DND-41 (cell line): Measurements from ENCODE around the gene CLSTN2.

Experiments used
- ATAC-seq: fragments of 200-7000 bp; cut with Tn5 transposase; 3 replicates; pipeline ENCODE4 v1.9.1; 2021; ENCODE audit warnings: low read depth; ENCODE audit not compliant: insufficient read depth
- DNase-seq: peaks from one replicate; pipeline ENCODE4 v3.0.0-alpha.2; 2020
- H2AFZ ChIP-seq: 2 replicates; pipeline ENCODE4 v1.6.0; 2012; ENCODE audit warnings: low read depth, low read length
- H3K27ac ChIP-seq: 2 replicates; pipeline ENCODE4 v1.5.1; 2012; ENCODE audit warnings: low read length, inconsistent platforms
- H3K27me3 ChIP-seq: fragments of 200-600 bp; sonication (generic); 2 replicates; pipeline ENCODE4 v1.6.0; 2012; ENCODE audit warnings: low read length, mild to moderate bottlenecking, inconsistent platforms; ENCODE audit not compliant: insufficient read depth, poor library complexity
- H3K36me3 ChIP-seq: 2 replicates; pipeline ENCODE4 v1.5.1; 2012; ENCODE audit warnings: low read length, inconsistent platforms; ENCODE audit not compliant: insufficient read depth
- H3K4me1 ChIP-seq: 2 replicates; pipeline ENCODE4 v1.5.1; 2012; ENCODE audit warnings: mild to moderate bottlenecking, low read length; ENCODE audit not compliant: insufficient read depth
- H3K4me2 ChIP-seq: 2 replicates; pipeline ENCODE4 v1.6.0; 2012; ENCODE audit warnings: mild to moderate bottlenecking, moderate library complexity, low read length, inconsistent platforms; ENCODE audit not compliant: insufficient read depth
- H3K4me3 ChIP-seq, 2 experiments: fragments of 200-600 bp in 1 of 2; shearing (Covaris generic) in 1 of 2; 2 replicates each; pipeline ENCODE4 v1.5.1; 2012 to 2016; ENCODE audit warnings: inconsistent platforms in 2 of 2, low read length in 2 of 2, mild to moderate bottlenecking in 2 of 2, low read depth in 1 of 2, moderate library complexity in 1 of 2
- H3K79me2 ChIP-seq: 2 replicates; pipeline ENCODE4 v1.6.0; 2012; ENCODE audit warnings: low read length, inconsistent platforms; ENCODE audit not compliant: insufficient read depth
- H3K9ac ChIP-seq: 2 replicates; pipeline ENCODE4 v1.6.0; 2012; ENCODE audit warnings: low read depth, mild to moderate bottlenecking, inconsistent platforms, low read length, moderate library complexity
- H3K9me3 ChIP-seq: 2 replicates; pipeline ENCODE4 v1.5.1; 2012; ENCODE audit warnings: low read length, moderate library complexity, mild to moderate bottlenecking, inconsistent platforms; ENCODE audit not compliant: insufficient read depth, severe bottlenecking
- H4K20me1 ChIP-seq: 2 replicates; pipeline ENCODE4 v1.6.0; 2012; ENCODE audit warnings: low read length; ENCODE audit not compliant: insufficient read depth
- CTCF ChIP-seq: IDR thresholded peaks from 2 replicates; pipeline ENCODE4 v1.5.1; 2012; ENCODE audit warnings: borderline replicate concordance, low read length, moderate library complexity, mild to moderate bottlenecking; ENCODE audit not compliant: poor library complexity, severe bottlenecking; ENCODE audit errors: extremely low read depth
- EZH2 ChIP-seq: IDR thresholded peaks from 3 replicates; pipeline ENCODE4 v1.6.1; 2012; ENCODE audit warnings: borderline replicate concordance, low read depth, mild to moderate bottlenecking, moderate library complexity, low read length, inconsistent platforms; ENCODE audit not compliant: severe bottlenecking

CLSTN2 gene

GRCh38 chr3:140472306-140473020, 537.5 kb downstream of the CLSTN2 start:
- Histone ChIP-seq H3K27me3 (peaks cover 26% of the 10 kb centered on the region), H3K4me3 (no peak overlapping the region), H3K4me1 (no peaks in the 10 kb centered on the region), H3K36me3 (no peaks in the 10 kb centered on the region), H2AFZ (no peak overlapping the region), H3K4me2 (no peak overlapping the region), H3K9me3 (no peaks in the 10 kb centered on the region), H3K79me2 (no peaks in the 10 kb centered on the region), H3K9ac (no peak overlapping the region), H4K20me1 (no peaks in the 10 kb centered on the region), H3K27ac (no peak overlapping the region)
- no peak for TF ChIP-seq EZH2
- TF ChIP-seq CTCF = no peak
- DNase-seq (no peak), ATAC-seq (no peak)

GRCh38 chr3:140487566-140487965, 552.6 kb downstream of the CLSTN2 start:
- Histone ChIP-seq H3K79me2 (no peaks in the 10 kb centered on the region), H3K4me3 (no peak overlapping the region), H3K9me3 (no peaks in the 10 kb centered on the region), H3K4me2 (no peak overlapping the region), H3K27ac (no peak overlapping the region), H3K27me3 (peaks cover 5% of the 10 kb centered on the region), H3K36me3 (no peaks in the 10 kb centered on the region), H4K20me1 (no peaks in the 10 kb centered on the region), H3K9ac (no peak overlapping the region), H2AFZ (no peak overlapping the region), H3K4me1 (no peaks in the 10 kb centered on the region)
- TF ChIP-seq EZH2 (no peak), CTCF (no peak)
- ATAC-seq (no peak), DNase-seq (no peak)

GRCh38 chr3:140493271-140493670, 558.3 kb downstream of the CLSTN2 start:
- H3K4me3 ChIP-seq = no peak overlapping the region
- H3K27me3 ChIP-seq = peaks cover 5% of the 10 kb centered on the region
- H4K20me1 ChIP-seq = no peaks in the 10 kb centered on the region
- H3K79me2 ChIP-seq = no peaks in the 10 kb centered on the region
- no peaks in the 10 kb centered on the region for H3K4me1 ChIP-seq
- H3K27ac ChIP-seq = no peak overlapping the region
- DNase-seq (no peak), ATAC-seq (no peak)
- no peak for TF ChIP-seq CTCF
- TF ChIP-seq EZH2 = no peak
- H3K36me3 ChIP-seq = no peaks in the 10 kb centered on the region
- H3K9me3 ChIP-seq = no peaks in the 10 kb centered on the region
- H3K4me2 ChIP-seq = no peak overlapping the region
- H2AFZ ChIP-seq = no peak overlapping the region
- H3K9ac ChIP-seq = no peak overlapping the region

GRCh38 chr3:140494970-140495369, 560.0 kb downstream of the CLSTN2 start:
- Histone ChIP-seq H3K27me3 (peaks cover 5% of the 10 kb centered on the region), H3K4me2 (no peak overlapping the region), H3K9ac (no peak overlapping the region), H4K20me1 (no peaks in the 10 kb centered on the region), H3K36me3 (no peaks in the 10 kb centered on the region), H3K4me3 (no peak overlapping the region), H3K27ac (no peak overlapping the region), H3K9me3 (no peaks in the 10 kb centered on the region), H2AFZ (no peak overlapping the region), H3K79me2 (no peaks in the 10 kb centered on the region), H3K4me1 (no peaks in the 10 kb centered on the region)
- no peak for TF ChIP-seq CTCF
- ATAC-seq (no peak), DNase-seq (no peak)
